PFSK-1 (cell line): ENCODE data around the gene BSND.

Experiments used
- FOXP2 ChIP-seq: optimal IDR thresholded peaks from 2 replicates; pipeline ENCODE3; 2011; ENCODE audit warnings: borderline replicate concordance, control low read depth, inconsistent platforms; ENCODE audit not compliant: insufficient read depth; ENCODE audit errors: extremely low read length, extremely low read depth
- POLR2AphosphoS5 ChIP-seq: IDR thresholded peaks from 2 replicates; pipeline ENCODE4 v1.6.1; 2012; ENCODE audit warnings: low read depth, mild to moderate bottlenecking, control low read depth, low read length, moderate library complexity
- SIN3A ChIP-seq: IDR thresholded peaks from 2 replicates; pipeline ENCODE4 v1.6.1; 2012; ENCODE audit warnings: mild to moderate bottlenecking, low read length, moderate library complexity, borderline replicate concordance; ENCODE audit not compliant: insufficient read depth
- TAF1 ChIP-seq: IDR thresholded peaks from 2 replicates; pipeline ENCODE4 v1.6.1; 2012; ENCODE audit warnings: low read length, control low read depth, borderline replicate concordance; ENCODE audit not compliant: insufficient read depth
- TF ChIP-seq, protein P1 (sequence below), 2 experiments: IDR thresholded peaks; 2 replicates each; pipeline versions ENCODE4 v1.6.1 to v1.8.0; 2011 to 2012; ENCODE audit warnings: low read depth in 2 of 2, low read length in 2 of 2, control low read depth in 1 of 2, inconsistent platforms in 1 of 2, mild to moderate bottlenecking in 1 of 2, moderate library complexity in 1 of 2; ENCODE audit not compliant: insufficient read depth in 1 of 2

The BSND gene

DNA sequence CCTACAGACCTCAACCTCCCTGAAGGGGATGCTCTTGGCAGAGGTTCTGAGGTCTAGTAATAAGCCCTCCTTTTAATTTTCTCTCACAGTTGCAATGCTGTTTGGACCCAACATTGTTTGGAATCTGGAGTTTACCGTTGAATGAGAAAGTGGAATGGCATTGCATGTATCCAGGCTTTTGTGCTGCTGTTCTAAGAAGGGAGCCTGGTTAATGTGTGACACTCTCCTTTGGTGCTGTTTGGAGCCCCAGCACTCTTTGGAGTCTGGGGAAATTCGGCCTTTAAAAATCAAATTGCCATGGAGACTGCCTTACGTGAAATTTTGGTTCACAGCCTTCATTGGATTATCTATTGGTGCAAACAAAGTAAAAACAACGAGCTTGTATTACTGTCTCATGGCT is 42.0 kb upstream of the BSND start:
- TF ChIP-seq, protein P1, sequence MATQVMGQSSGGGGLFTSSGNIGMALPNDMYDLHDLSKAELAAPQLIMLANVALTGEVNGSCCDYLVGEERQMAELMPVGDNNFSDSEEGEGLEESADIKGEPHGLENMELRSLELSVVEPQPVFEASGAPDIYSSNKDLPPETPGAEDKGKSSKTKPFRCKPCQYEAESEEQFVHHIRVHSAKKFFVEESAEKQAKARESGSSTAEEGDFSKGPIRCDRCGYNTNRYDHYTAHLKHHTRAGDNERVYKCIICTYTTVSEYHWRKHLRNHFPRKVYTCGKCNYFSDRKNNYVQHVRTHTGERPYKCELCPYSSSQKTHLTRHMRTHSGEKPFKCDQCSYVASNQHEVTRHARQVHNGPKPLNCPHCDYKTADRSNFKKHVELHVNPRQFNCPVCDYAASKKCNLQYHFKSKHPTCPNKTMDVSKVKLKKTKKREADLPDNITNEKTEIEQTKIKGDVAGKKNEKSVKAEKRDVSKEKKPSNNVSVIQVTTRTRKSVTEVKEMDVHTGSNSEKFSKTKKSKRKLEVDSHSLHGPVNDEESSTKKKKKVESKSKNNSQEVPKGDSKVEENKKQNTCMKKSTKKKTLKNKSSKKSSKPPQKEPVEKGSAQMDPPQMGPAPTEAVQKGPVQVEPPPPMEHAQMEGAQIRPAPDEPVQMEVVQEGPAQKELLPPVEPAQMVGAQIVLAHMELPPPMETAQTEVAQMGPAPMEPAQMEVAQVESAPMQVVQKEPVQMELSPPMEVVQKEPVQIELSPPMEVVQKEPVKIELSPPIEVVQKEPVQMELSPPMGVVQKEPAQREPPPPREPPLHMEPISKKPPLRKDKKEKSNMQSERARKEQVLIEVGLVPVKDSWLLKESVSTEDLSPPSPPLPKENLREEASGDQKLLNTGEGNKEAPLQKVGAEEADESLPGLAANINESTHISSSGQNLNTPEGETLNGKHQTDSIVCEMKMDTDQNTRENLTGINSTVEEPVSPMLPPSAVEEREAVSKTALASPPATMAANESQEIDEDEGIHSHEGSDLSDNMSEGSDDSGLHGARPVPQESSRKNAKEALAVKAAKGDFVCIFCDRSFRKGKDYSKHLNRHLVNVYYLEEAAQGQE (IDR thresholded peaks at IDR 0.05; ENCODE audit: insufficient read depth in 1 of 2, low read depth in 2 of 2, low read length in 2 of 2), result no peak
- TF ChIP-seq FOXP2 (no peak), SIN3A (no peak), POLR2AphosphoS5 (no peak), TAF1 (no peak)

DNA sequence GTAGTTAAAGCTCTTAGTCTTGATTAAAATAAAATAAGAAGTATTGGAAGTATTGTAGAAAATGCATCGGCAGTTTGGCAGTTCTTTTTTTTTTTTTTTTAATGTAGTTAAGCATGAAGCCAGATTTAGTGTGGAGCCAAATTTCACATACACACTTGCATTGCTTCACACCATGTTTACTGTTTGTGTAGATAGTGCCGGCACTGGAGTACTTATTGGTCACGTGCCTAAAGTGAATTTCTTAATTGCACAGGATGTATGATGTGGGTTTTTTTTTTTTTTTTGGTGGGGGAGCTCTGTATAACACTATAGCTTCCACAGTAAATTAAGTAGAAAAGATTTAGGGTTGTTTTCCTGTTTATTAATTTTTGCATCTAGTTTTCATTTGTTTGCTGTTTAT is 39.5 kb upstream of the BSND start:
- TF ChIP-seq FOXP2, result no peak
- TF ChIP-seq SIN3A, result no peak
- no peak for TF ChIP-seq POLR2AphosphoS5
- TF ChIP-seq, protein P1 (IDR thresholded peaks at IDR 0.05; ENCODE audit: insufficient read depth in 1 of 2, low read depth in 2 of 2, low read length in 2 of 2), result no peak
- no peak for TF ChIP-seq TAF1

DNA sequence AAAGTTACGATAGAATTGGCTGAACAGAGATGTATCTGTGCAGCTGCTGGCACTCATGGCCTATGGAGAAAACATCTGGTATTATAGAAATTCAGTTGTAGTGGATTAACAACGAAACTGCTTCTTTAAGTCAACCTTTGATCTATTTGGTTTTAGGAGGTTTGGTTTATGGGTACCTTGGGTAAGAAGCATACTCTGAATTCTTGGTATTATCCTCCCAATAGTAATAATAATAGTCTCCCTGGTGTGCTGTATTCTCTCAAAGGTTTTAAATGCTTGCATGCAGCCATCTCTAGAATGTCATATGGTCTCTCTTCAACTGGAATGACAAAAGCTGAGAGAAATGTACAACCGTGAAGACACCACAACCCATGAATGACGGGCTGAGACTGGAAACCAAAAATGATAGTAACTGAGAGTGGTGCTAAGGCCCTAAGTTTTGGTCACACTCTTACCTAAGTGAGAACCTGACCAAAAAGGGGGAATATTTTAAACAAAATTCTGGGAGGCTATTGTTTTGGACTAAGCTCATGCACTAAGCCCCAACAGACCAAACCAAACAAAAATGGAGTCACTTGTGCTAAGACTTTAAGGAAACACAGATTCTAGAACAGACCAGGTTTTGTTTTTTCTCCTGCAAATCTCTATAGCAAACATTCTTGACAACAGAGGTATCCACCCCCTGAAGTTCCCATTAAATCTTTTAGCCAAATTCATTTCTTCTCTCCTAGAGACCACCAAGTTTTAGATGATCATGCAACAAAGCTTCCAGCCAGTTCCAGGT is 35.9 kb upstream of the BSND start:
- TF ChIP-seq, protein P1 (IDR thresholded peaks at IDR 0.05; ENCODE audit: insufficient read depth in 1 of 2, low read depth in 2 of 2, low read length in 2 of 2), result no peak
- TF ChIP-seq SIN3A (no peak), TAF1 (no peak), FOXP2 (no peak), POLR2AphosphoS5 (no peak)

DNA sequence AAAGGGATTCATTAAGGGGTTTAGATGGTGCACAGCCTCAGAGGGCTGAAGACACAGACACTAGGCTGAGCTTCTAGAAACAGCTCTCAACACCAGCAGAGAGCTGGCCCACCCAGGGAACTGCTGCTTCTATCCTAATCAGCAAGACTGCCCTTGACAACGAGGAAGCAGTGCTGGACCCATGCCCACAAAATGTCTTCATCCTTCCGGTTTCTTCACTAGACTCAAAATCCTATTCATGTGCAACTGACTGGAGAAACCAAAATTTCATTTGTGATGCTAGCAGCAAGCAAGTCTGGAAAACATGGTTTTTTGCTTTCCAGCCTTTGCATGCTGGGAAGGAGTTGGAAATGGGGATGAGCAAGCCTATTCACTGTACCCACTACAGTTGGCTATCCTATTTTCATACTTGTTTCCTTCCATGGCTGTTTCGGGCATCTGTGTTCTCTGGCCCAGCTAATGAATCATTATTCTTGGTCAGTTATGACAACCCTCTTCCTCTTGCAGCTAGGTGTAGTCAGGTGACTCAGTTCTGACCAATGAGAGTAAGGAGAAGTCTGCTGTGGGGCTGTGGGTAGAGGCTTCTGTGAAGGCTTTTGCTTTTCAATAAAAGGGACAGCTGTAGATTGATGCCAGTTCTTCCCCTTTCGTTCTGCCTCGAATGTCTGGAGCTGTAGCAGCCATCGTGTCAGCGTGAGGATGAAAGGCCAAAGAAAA is 33.0 kb upstream of the BSND start:
- TF ChIP-seq POLR2AphosphoS5 (no peak), SIN3A (no peak), FOXP2 (no peak), TAF1 (no peak)
- TF ChIP-seq, protein P1 (IDR thresholded peaks at IDR 0.05; ENCODE audit: insufficient read depth in 1 of 2, low read depth in 2 of 2, low read length in 2 of 2), result no peak
